GM12878 (cell line): Measurements from ENCODE around the gene MS4A4E.

Experiments used
- BACH1 ChIP-seq: fragments of 450-650 bp; IDR thresholded peaks from 2 replicates; pipeline ENCODE4 v1.6.1; 2017; ENCODE audit warnings: mild to moderate bottlenecking, borderline replicate concordance
- CEBPB ChIP-seq, 2 experiments: fragments of 150-350 bp in 1 of 2; IDR thresholded peaks; 2 replicates each; pipeline ENCODE4 v1.6.1; 2012 to 2014; ENCODE audit warnings: low read depth in 2 of 2, low read length in 2 of 2, borderline replicate concordance in 1 of 2, inconsistent platforms in 1 of 2
- CTCF ChIP-seq, 3 experiments: IDR thresholded peaks in 2 of 3; conservative IDR thresholded peaks in 1 of 3; 2 replicates each; pipeline ENCODE4 v1.5.1; 2011; ENCODE audit warnings: low read depth in 3 of 3, low read length in 3 of 3, mild to moderate bottlenecking in 3 of 3, control low read depth in 2 of 3, moderate library complexity in 2 of 3, inconsistent platforms in 1 of 3, mixed read lengths in 1 of 3; ENCODE audit not compliant: control insufficient read depth in 2 of 3, insufficient read depth in 1 of 3; ENCODE audit errors: extremely low read depth in 1 of 3
- HCFC1 ChIP-seq: fragments of 150-350 bp; IDR thresholded peaks from 2 replicates; pipeline ENCODE4 v1.6.1; 2014; ENCODE audit warnings: low read length
- MTA3 ChIP-seq: IDR thresholded peaks from 2 replicates; pipeline ENCODE4 v1.6.1; 2012; ENCODE audit warnings: low read length, inconsistent platforms, borderline replicate concordance
- MYC ChIP-seq: IDR thresholded peaks from 2 replicates; pipeline ENCODE4 v1.6.1; 2011; ENCODE audit warnings: mild to moderate bottlenecking, low read length, moderate library complexity, inconsistent platforms; ENCODE audit not compliant: insufficient read depth, insufficient replicate concordance, insufficient read length, severe bottlenecking
- NBN ChIP-seq: fragments of 450-650 bp; IDR thresholded peaks from 2 replicates; pipeline ENCODE4 v1.6.1; 2016
- POLR2A ChIP-seq: IDR thresholded peaks from 2 replicates; pipeline ENCODE4 v1.6.1; 2011; ENCODE audit warnings: low read depth, mild to moderate bottlenecking, low read length
- POLR2AphosphoS5 ChIP-seq: IDR thresholded peaks from 2 replicates; pipeline ENCODE4 v1.6.1; 2011; ENCODE audit warnings: mild to moderate bottlenecking, low read length, inconsistent platforms
- SMAD1 ChIP-seq: fragments of 450-650 bp; IDR thresholded peaks from 2 replicates; pipeline ENCODE4 v1.6.1; 2018; ENCODE audit warnings: mild to moderate bottlenecking, low read depth; ENCODE audit not compliant: partially characterized antibody

DNA sequence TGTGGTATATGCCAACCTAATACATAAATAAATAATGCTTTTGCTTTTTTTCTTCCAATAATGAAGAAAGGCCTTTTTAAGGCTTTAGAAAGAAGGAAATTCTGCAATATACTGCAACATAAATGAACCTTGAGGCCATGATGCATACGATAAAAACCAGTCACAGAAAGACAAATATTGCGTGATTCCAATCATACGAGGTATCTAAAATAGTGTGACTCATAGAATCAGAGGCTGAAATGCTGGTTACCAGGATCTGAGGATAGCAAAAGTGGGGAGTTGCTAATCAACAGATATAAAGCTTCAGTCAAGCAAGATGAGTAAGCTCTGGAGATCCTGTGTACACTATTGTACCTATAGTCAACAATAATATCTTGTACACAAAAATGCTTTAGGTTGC, 84.3 kb downstream of the MS4A4E start:
- no peak for TF ChIP-seq BACH1
- TF ChIP-seq POLR2AphosphoS5, result no peak
- TF ChIP-seq CTCF (IDR thresholded peaks at IDR 0.05 in 2 of 3, conservative IDR thresholded peaks at IDR 0.05 in 1 of 3; ENCODE audit: control insufficient read depth in 2 of 3, extremely low read depth in 1 of 3, insufficient read depth in 1 of 3, low read depth in 3 of 3, low read length in 3 of 3), result no peak
- no peak for TF ChIP-seq HCFC1
- TF ChIP-seq POLR2A, result no peak
- TF ChIP-seq MYC, result no peak
- no peak for TF ChIP-seq SMAD1
- TF ChIP-seq MTA3, result no peak
- TF ChIP-seq NBN, result no peak
- TF ChIP-seq CEBPB (IDR thresholded peaks at IDR 0.05; ENCODE audit: borderline replicate concordance in 1 of 2, low read depth in 2 of 2, low read length in 2 of 2), result no peak
